Brain microvascular endothelial cell (primary cell): ENCODE data around the gene CDH24.

ENCODE experiments used
- DNase-seq: peaks from one replicate; pipeline ENCODE4 v3.0.0-alpha.2; 2020
- H3K27ac ChIP-seq: fragments of 250-450 bp; sonication (Bioruptor Pico); 2 replicates; pipeline ENCODE4 v1.5.1; 2020; ENCODE audit warnings: mild to moderate bottlenecking, moderate library complexity
- H3K27me3 ChIP-seq: fragments of 250-450 bp; sonication (Bioruptor Pico); replicated peaks from 2 replicates; pipeline ENCODE4 v1.5.1; 2020; ENCODE audit warnings: mild to moderate bottlenecking
- H3K36me3 ChIP-seq: fragments of 250-450 bp; sonication (Bioruptor Pico); replicated peaks from 2 replicates; pipeline ENCODE4 v1.5.1; 2020; ENCODE audit warnings: mild to moderate bottlenecking
- H3K4me3 ChIP-seq: 2 replicates; pipeline ENCODE4 v1.5.1; 2011; ENCODE audit warnings: low read depth, mild to moderate bottlenecking, control low read depth, low read length, moderate library complexity
- CTCF ChIP-seq: IDR thresholded peaks from 2 replicates; pipeline ENCODE4 v1.5.1; 2011; ENCODE audit warnings: low read depth, mild to moderate bottlenecking, moderate library complexity, low read length, control low read depth, inconsistent platforms; ENCODE audit errors: missing control alignments
- in situ Hi-C: cut with HindIII; loops from 2 replicates; pipeline ENCODE4 v1.10.0; 2017; ENCODE audit warnings: low sequenced_read_pairs, low pct_ligation_motif_present

Gene CDH24

DNA sequence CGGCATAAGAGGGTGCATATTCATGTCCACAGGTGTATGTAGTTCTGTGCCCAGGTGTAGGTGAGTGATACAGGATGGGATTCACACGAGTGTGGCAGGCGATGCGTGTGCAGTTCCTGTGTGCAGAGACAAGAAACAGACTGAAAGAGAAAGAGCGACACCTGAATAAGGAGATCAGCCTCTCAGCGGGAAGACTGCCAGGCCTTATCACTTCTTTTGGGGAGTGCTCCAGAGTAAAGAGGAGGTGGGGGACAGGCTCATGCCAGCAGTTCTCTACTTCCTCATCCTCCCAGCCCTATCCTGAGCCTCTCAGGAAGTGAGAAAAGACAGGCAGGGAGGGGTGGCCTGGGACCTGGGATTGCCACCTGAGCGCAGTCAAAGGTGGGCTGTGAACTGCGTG lies 12.5 kb downstream of the CDH24 start:
- Histone ChIP-seq H3K4me3 (no peak overlapping the region), H3K27me3 (no peaks in the 10 kb centered on the region), H3K27ac (no peak overlapping the region), H3K36me3 (no peaks in the 10 kb centered on the region)
- DNase-seq, result no peak
- in situ Hi-C loops, result loop anchor here (10.0 kb wide), 1 partner anchor 60 kb away; the partner anchor contains the start of gene AJUBA
- TF ChIP-seq CTCF, result no peak

DNA sequence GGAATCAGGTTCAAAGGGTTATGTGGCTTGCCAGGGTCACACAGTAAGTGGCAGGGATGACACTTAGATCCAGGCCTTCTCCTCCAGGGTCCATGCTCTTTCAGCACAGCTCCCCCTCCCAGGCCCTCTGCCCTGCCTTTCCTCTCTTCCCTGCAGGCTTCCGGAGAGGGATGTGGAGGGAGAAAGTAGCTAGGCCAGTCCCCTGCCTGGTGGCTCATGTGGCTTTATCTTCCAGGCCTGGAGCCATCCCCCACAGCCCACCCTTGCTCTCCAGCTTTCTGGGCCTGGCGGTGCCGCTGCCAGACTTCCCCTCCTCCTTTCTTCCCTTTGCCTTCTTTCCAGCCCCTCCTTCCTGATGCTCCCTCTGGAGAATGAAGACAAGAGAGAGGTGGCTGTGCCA lies 13.6 kb downstream of the CDH24 start:
- no peak for DNase-seq
- H3K4me3 ChIP-seq, result no peak overlapping the region

DNA sequence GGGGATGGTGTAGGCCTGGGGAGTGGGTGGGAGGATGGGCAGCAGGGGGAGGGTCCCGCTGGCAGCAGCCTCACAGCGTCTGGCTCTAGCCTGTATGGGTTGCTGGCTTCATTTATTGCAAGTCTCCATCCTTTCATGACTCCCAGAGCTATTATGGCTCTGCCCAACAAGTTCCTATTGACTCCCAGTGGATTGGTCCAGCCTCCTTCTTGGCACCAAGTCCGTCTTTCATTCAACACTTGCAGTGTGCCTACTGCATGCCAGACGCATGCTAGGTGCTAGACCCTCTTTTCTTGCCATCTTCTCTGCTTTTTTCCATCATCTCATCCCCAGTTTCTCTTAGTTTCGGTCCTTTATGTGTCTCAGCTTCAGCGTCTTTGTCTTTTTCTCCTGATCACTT lies 14.2 kb downstream of the CDH24 start:
- no peak overlapping the region for H3K27ac ChIP-seq
- TF ChIP-seq CTCF, result no peak
- in situ Hi-C loops, result loop anchor here (10.0 kb wide), 1 partner anchor 58 kb away; the partner anchor contains the start of gene AJUBA
- no peak overlapping the region for H3K4me3 ChIP-seq
- H3K36me3 ChIP-seq, result no peaks in the 10 kb centered on the region
- H3K27me3 ChIP-seq, result no peaks in the 10 kb centered on the region
- no peak for DNase-seq

More for the DNA sequence above, 13.6 kb downstream of the CDH24 start:
- Histone ChIP-seq H3K27ac (no peak overlapping the region), H3K36me3 (no peaks in the 10 kb centered on the region), H3K27me3 (no peaks in the 10 kb centered on the region)
- no peak for TF ChIP-seq CTCF
- in situ Hi-C loops, result loop anchor here (10.0 kb wide), 1 partner anchor 59 kb away; the partner anchor contains the start of gene AJUBA

DNA sequence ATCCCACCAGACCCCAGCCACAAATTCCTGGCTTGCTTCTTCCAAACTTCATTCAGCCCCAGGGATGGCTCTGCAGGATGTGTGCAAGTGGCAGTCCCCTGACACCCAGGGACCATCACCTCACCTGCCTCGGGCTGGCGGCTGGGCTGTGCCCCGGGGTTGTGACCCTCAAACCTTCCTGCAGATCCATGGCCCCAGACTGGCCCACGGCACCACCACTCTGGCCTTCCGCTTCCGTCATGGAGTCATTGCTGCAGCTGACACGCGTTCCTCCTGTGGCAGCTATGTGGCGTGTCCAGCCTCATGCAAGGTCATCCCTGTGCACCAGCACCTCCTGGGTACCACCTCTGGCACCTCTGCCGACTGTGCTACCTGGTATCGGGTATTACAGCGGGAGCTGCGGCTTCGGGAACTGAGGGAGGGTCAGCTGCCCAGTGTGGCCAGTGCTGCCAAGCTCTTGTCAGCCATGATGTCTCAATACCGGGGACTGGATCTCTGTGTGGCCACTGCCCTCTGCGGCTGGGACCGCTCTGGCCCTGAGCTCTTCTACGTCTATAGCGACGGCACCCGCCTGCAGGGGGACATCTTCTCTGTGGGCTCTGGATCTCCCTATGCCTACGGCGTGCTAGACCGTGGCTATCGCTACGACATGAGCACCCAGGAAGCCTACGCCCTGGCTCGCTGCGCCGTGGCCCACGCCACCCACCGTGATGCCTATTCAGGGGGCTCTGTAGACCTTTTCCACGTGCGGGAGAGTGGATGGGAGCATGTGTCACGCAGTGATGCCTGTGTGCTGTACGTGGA lies 15.0 kb downstream of the CDH24 start, which contains the start of gene PSMB11:
Gene PSMB11, plus strand, starts transcription at position 51 of the 804 bp plus-strand sequence. Its CDS starts 14 bp downstream, at position 65.
- no peak for DNase-seq
- H3K4me3 ChIP-seq, result no peak within 1 kb of the TSS
- H3K27ac ChIP-seq, result no peak within 1 kb of the TSS
- H3K36me3 ChIP-seq, result no peaks in the 10 kb centered on the region
- no peak for TF ChIP-seq CTCF
- H3K27me3 ChIP-seq, result no peaks in the 10 kb centered on the region
- in situ Hi-C loops, result loop anchor here (10.0 kb wide), 1 partner anchor 58 kb away; the partner anchor contains the start of gene AJUBA

GRCh38 chr14:23041729-23042128 lies 15.6 kb downstream of the CDH24 start:
- H3K4me3 ChIP-seq, result no peak overlapping the region
- H3K27ac ChIP-seq, result no peak overlapping the region
- no peak for TF ChIP-seq CTCF
- no peaks in the 10 kb centered on the region for H3K27me3 ChIP-seq
- in situ Hi-C loops, result loop anchor here (10.0 kb wide), 1 partner anchor 57 kb away; the partner anchor contains the start of gene AJUBA
- H3K36me3 ChIP-seq, result no peaks in the 10 kb centered on the region
- no peak for DNase-seq

DNA sequence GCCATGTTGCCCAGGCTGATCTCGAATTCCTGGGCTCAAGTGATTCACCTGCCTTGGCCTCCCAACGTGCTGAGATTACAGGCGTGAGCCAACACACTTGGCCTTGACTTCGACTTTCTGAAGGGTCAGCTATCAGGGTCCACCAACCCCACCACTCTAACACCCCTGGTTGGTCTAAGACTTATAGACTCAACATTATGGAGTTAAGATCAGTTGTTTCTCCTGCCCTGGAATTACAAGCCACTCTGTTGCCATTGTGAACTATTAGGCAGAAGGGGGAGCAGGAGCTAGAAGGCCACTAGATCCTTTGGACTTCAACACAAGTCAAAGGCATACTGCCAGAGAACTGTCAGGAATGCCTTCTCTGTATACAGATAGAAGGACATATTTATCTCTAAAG lies 17.2 kb downstream of the CDH24 start:
- H3K27ac ChIP-seq, result no peak overlapping the region
- H3K4me3 ChIP-seq, result no peak overlapping the region
- no peaks in the 10 kb centered on the region for H3K36me3 ChIP-seq
- no peak for DNase-seq
- H3K27me3 ChIP-seq, result no peaks in the 10 kb centered on the region
- in situ Hi-C loops, result loop anchor here (10.0 kb wide), 1 partner anchor 55 kb away; the partner anchor contains the start of gene AJUBA
- no peak for TF ChIP-seq CTCF
